ENCODE data around the gene ATP5F1B.
"Not testable (repeated sequence)": the region's sequence is repeated elsewhere in the genome, so short reads cannot be mapped to it uniquely, and the experiment has no call there.

The ATP5F1B gene

GRCh38 chr12:56645717-56646446 lies at the start of gene ATP5F1B:
Gene ATP5F1B, minus strand, starts transcription at chr12:56645984. Its CDS starts 21 bp downstream, at chr12:56645963.
- DNase-seq (ENCODE audit: low read depth in 3 of 3, low spot score in 1 of 3) = peak; percentile 64 to 83 (median 80)

- DNase-seq (ENCODE audit: low read depth in 3 of 3, low spot score in 1 of 3) = no peak
Measured at GRCh38 chr12:56694161-56694560, 48.4 kb upstream of the ATP5F1B start.

DNA sequence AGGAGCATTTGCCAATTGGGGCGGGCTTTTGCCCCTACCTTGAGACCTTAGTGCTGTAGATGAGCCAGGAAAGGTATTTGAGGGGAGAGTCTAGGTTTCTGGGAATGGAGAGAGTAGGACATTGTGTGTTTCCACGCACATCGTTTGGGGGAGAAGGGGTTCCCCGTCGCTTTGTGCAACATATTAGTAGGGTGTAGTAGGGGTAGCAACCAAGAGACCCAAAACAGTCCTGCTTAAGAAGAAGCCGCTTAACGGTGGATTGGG lies 43.0 kb upstream of the ATP5F1B start:
- no peak for DNase-seq (ENCODE audit: low read depth in 3 of 3, low spot score in 1 of 3)

- peak; percentile 95 to 97 (median 96) for DNase-seq (ENCODE audit: low read depth in 3 of 3, low spot score in 1 of 3)
Measured at GRCh38 chr12:56688129-56688845, 42.5 kb upstream of the ATP5F1B start, which contains the start of gene PTGES3. Gene PTGES3, minus strand, starts transcription at chr12:56688284. Its CDS starts 285 bp downstream, at chr12:56687999.

DNA sequence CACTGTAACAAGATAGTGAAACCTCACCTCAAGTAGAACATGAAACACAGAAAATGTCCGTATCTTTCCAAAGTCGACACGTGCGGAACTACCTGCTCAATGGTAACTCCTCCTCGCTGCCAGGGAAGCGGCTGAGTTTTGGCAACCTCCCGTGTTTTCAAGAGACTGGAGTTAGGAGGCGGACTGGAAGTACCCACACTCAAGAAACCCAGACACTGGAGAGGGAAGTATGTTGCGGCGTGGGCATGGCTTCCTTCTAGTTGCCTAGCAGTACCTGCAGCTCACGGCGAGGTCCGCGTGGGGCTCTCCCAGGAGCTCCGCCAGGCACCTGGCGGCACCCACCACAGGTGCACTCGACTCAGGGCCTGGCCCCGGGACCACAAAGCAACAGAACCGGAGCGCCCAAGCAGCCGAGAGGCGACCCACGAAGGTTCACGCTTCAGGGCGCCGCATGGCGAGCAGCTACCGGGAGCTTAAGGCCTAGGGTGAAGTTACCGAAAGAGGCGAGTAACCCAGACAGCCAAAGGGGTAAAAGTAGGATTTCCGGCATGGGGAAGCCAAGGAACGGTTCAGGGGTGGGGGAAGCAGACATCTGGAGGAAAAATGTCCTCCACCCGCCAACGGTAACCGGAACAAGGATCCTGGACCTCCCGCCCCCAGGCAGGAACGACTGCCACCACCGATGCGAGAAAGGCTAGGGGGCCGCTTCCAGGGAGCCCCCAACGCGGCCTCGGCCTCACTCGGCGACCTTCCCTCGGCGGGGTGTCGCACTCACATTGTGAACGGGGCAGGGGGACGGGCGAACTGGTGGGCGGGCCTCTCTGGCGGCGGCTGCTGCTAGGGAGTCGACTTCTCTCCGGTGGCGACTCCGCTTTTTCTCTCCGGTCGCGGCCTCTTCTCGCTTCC lies 41.7 kb upstream of the ATP5F1B start:
- peak in 2 of 3 donors; percentile 23 to 39 for DNase-seq (ENCODE audit: low read depth in 3 of 3, low spot score in 1 of 3)

DNA sequence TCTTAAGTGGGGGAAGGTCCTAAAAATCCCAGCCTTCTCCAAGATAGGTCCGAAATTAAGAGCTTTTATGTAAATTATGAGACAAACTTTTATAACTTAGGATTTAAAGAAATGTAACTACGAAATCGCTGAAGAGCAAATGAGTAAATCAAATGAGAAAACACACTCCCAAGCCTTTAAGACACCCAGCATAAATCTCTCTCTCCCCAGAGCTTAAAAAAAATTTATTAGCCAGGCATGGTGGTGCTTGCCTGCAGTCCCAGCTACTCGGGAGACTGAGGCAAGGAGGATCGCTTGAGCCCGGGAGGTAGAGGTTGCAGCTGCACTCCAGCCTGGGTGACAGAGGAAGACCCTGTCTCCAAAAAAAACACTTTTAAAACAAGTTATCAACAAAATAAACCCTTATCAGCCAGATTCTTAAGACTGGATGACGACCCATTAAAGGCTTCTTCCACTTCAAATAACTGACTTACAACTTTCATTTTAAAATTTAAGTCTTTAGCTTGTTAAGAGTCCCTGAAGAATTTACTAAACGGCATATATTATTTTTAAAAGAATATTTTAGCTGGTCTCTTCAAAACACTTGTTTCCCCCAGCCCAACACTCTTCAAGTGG lies 39.1 kb upstream of the ATP5F1B start:
- no peak for DNase-seq (ENCODE audit: low read depth in 3 of 3, low spot score in 1 of 3)

DNA sequence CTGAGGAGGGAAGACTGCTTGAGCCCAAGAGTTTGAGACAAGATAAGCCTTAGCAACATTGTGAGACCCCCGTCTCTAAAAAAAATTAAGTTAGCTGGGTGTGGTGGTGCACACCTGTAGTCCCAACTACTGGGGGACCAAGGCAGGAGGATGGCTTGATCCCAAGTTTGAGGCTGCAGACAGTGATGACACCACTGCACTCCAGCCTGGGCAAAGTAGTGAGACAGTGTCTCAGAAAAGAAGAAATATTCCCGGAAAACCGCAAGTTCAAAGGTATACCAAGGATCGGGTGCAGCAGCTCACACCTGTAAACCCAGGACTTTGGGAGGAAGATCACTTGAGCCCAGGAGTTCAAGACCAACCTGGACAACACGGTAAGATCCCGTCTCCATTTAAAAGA lies 36.5 kb upstream of the ATP5F1B start:
- DNase-seq (ENCODE audit: low read depth in 3 of 3, low spot score in 1 of 3) = no peak

DNA sequence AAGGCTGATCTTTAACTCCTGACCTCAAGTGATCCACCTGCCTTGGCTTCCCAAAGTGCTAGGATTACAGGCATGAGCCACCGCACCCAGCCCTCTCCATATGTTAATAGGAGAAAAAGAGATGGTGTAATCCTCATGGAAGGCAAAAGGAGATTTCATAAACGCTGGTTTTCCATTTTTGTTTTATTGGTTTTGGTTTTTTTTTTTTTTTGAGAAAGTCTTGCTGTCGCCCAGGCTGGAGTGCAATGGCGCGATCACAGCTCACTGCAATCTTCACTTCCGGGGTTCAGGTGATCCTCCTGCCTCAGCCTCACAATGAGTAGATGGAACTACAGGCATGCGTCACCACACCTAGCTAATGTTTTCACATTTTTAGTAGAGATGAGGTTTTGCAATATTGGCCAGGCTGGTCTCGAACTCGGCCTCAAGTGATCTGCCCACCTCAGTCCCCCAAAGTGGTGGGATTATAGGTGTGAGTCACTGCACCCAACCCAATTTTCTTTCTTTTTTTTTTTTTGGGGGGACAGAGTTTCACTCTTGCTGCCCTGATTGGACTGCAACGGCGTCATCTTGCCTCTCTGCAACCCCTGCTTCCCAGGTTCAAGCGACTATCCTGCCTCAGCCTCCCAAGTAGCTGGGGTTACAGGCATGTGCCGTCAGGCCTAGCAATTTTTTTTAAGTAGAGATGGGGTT lies 34.2 kb upstream of the ATP5F1B start:
- DNase-seq (ENCODE audit: low read depth in 3 of 3, low spot score in 1 of 3) = no peak

GRCh38 chr12:56678852-56679251 lies 33.1 kb upstream of the ATP5F1B start:
- no peak for DNase-seq (ENCODE audit: low read depth in 3 of 3, low spot score in 1 of 3)

DNA sequence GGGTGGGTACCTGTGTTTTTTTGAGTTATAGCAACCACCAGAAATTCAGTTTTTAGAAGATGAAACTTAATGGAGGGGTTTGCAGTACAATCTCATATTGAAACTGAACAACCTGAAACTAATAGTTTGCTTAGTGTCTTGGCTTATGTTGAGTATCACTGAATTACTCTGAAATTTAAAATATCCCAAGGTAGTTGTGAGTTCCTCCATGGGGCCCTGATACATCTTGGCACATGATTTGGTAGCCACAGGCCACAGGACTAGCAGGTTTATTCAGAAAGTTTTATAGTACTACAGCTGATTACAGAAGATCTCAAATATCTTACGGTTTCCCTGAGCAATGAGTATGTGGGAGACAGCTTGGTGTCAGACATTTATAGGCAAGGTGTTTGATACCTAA lies 31.9 kb upstream of the ATP5F1B start:
- no peak for DNase-seq (ENCODE audit: low read depth in 3 of 3, low spot score in 1 of 3)

GRCh38 chr12:56676851-56677580 lies 31.2 kb upstream of the ATP5F1B start:
- DNase-seq (ENCODE audit: low read depth in 3 of 3, low spot score in 1 of 3) = no peak

GRCh38 chr12:56671608-56672007 lies 25.8 kb upstream of the ATP5F1B start:
- DNase-seq (ENCODE audit: low read depth in 3 of 3, low spot score in 1 of 3) = no peak

- DNase-seq (ENCODE audit: low read depth in 3 of 3, low spot score in 1 of 3) = no peak
Measured at GRCh38 chr12:56670836-56671235, 25.1 kb upstream of the ATP5F1B start.

DNA sequence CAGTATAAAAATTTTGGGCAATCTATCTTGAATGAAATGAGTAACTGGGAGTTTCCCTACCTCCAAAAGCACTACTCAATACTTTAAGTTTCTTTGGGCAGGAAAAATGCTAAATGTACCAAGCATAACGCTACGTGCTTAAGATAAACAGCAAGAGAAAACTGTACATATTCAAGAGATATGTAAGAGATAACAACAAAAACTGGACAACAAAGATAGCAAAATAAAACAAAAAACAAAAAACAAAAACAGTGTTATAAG lies 22.3 kb upstream of the ATP5F1B start:
- DNase-seq (ENCODE audit: low read depth in 3 of 3, low spot score in 1 of 3) = no peak

- DNase-seq (ENCODE audit: low read depth in 3 of 3, low spot score in 1 of 3) = no peak
Measured at GRCh38 chr12:56661979-56662638, 16.3 kb upstream of the ATP5F1B start.

GRCh38 chr12:56661560-56661959 lies 15.8 kb upstream of the ATP5F1B start:
- no peak for DNase-seq (ENCODE audit: low read depth in 3 of 3, low spot score in 1 of 3)

DNA sequence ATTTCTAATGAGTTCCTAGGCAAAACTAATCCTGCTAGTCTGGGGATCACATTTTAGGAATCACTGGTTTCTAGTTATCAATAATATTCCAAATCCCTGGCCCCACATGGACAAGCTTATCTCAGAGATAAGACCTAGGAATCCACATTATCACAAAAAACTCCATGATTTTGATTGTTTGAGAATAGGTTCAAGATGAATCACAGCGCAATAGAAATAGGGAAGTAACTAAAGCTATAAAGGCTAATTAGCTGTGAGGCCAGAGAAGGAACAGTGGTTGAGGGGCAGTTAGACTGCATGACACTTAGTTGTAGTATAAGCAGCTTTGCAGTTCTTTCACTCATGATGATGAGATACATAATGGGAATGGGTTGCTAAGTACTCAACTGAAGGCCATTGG lies 13.1 kb upstream of the ATP5F1B start:
- no peak for DNase-seq (ENCODE audit: low read depth in 3 of 3, low spot score in 1 of 3)

- DNase-seq (ENCODE audit: low read depth in 3 of 3, low spot score in 1 of 3) = no peak
Measured at GRCh38 chr12:56657416-56658379, 11.9 kb upstream of the ATP5F1B start.

- DNase-seq (ENCODE audit: low read depth in 3 of 3, low spot score in 1 of 3) = not testable (repeated sequence)
Measured at GRCh38 chr12:56653781-56654180, 8.0 kb upstream of the ATP5F1B start.

Measured in stimulated activated CD4-positive, alpha-beta T cell treated with anti-CD3 and anti-CD28 coated beads, TNF-alpha, amount 100 ng/mL, for 1 hour (primary cell).